GM12878 (cell line): ENCODE measurements around the gene ATG10. TPM values are rescaled to one million over a fixed set of nuclear protein-coding genes. Genes with fewer than 3 reads are reported as not detected.

Experiments used
- ATAC-seq: fragments of 200-7000 bp; cut with Tn5 transposase; 3 replicates; pipeline ENCODE4 v1.9.1; 2020; ENCODE audit warnings: mild to moderate bottlenecking, moderate library complexity
- BruUV-seq: library from RNA; stranded (reverse); fragments of 400-500 nt; replicated peaks from 2 replicates; lab custom pipeline; 2021; lab: Mats Ljungman, UMichigan
- CTCF ChIA-PET: fragments of 300-600 bp; sonication (Branson Sonifier 250); formaldehyde crosslinking; extraction: SDS; loops from one replicate; lab custom pipeline; 2021; ENCODE audit warnings: inconsistent platforms; lab: Yijun Ruan, JAX
- POLR2A ChIA-PET: fragments of 350-600 bp; formaldehyde crosslinking; extraction: SDS; loops from one replicate; lab custom pipeline; 2021; ENCODE audit warnings: inconsistent platforms; lab: Charles Lee
- RAD21 ChIA-PET: fragments of 300-600 bp; sonication (Branson Sonifier 250); formaldehyde crosslinking; loops from one replicate; lab custom pipeline; 2023; ENCODE audit warnings: antibody characterized with exemption; ENCODE audit not compliant: unreplicated experiment; lab: Charles Lee
- SMC1A ChIA-PET: fragments of 300-600 bp; sonication (Branson Sonifier 250); formaldehyde crosslinking; loops from one replicate; lab custom pipeline; 2023; ENCODE audit not compliant: unreplicated experiment, uncharacterized antibody; lab: Charles Lee
- DNase-seq: peaks from one replicate; pipeline ENCODE4 v3.0.0-alpha.2; 2011; ENCODE audit warnings: low read depth, low spot score
- FAIRE-seq: peaks from 3 replicates; lab custom pipeline; 2011; peaks lifted over from hg19 to GRCh38; lab: Jason Lieb, UNC
- H2AFZ ChIP-seq: 2 replicates; pipeline ENCODE4 v1.6.0; 2011; ENCODE audit warnings: low read depth, low read length, control low read depth; ENCODE audit not compliant: control insufficient read depth
- H3K27ac ChIP-seq: 2 replicates; pipeline ENCODE4 v1.5.1; 2011; ENCODE audit warnings: control low read depth; ENCODE audit not compliant: control insufficient read depth, insufficient read depth
- H3K27me3 ChIP-seq, 2 experiments: replicated peaks in 1 of 2; 2 replicates each; pipeline versions ENCODE4 v1.6.0 to v1.6.1; 2011; ENCODE audit warnings: low read length in 1 of 2; ENCODE audit not compliant: control insufficient read depth in 2 of 2, insufficient read depth in 2 of 2
- H3K36me3 ChIP-seq, 2 experiments: 2 replicates each; pipeline ENCODE4 v1.5.1; 2011; ENCODE audit warnings: low read length in 1 of 2; ENCODE audit not compliant: control insufficient read depth in 2 of 2, insufficient read depth in 2 of 2
- H3K4me1 ChIP-seq: 2 replicates; pipeline ENCODE4 v1.6.1; 2011; ENCODE audit warnings: mild to moderate bottlenecking, low read length, moderate library complexity, mixed read lengths; ENCODE audit not compliant: control insufficient read depth, insufficient read depth
- H3K4me2 ChIP-seq: 2 replicates; pipeline ENCODE4 v1.6.0; 2011; ENCODE audit warnings: control low read depth; ENCODE audit not compliant: control insufficient read depth, insufficient read depth
- H3K4me3 ChIP-seq: fragments of 200-600 bp; sonication (generic); 2 replicates; pipeline ENCODE4 v1.5.1; 2016
- H3K79me2 ChIP-seq: 2 replicates; pipeline ENCODE4 v1.6.0; 2011; ENCODE audit warnings: low read length; ENCODE audit not compliant: control insufficient read depth, insufficient read depth
- H3K9ac ChIP-seq: 2 replicates; pipeline ENCODE4 v1.8.0; 2011; ENCODE audit warnings: low read length, control low read depth, mixed read lengths; ENCODE audit not compliant: control insufficient read depth, insufficient read depth
- H3K9me3 ChIP-seq: replicated peaks from 3 replicates; pipeline ENCODE4 v1.5.1; 2011; ENCODE audit warnings: mild to moderate bottlenecking, low read length; ENCODE audit not compliant: control insufficient read depth, insufficient read depth
- H4K20me1 ChIP-seq: 2 replicates; pipeline ENCODE4 v1.6.0; 2011; ENCODE audit not compliant: control insufficient read depth, insufficient read depth
- FOS ChIP-seq: IDR thresholded peaks from 3 replicates; pipeline ENCODE4 v1.6.1; 2011; ENCODE audit warnings: borderline replicate concordance; ENCODE audit not compliant: insufficient read length; ENCODE audit errors: extremely low read depth
- IKZF1 ChIP-seq: fragments of 450-650 bp; conservative IDR thresholded peaks from 2 replicates; pipeline ENCODE4 v1.6.1; 2017; ENCODE audit warnings: antibody characterized with exemption, mild to moderate bottlenecking
- IKZF2 ChIP-seq, 2 experiments: fragments of 450-650 bp; IDR thresholded peaks; 2 replicates each; pipeline ENCODE4 v1.6.1; 2017; ENCODE audit warnings: mild to moderate bottlenecking in 2 of 2, moderate library complexity in 2 of 2
- MTA2 ChIP-seq: fragments of 450-650 bp; IDR thresholded peaks from 2 replicates; pipeline ENCODE4 v1.6.1; 2016; ENCODE audit warnings: low read depth, mild to moderate bottlenecking, moderate library complexity
- MTA3 ChIP-seq: IDR thresholded peaks from 2 replicates; pipeline ENCODE4 v1.6.1; 2012; ENCODE audit warnings: low read length, inconsistent platforms, borderline replicate concordance
- POU2F2 ChIP-seq: IDR thresholded peaks from 3 replicates; pipeline ENCODE4 v1.6.1; 2011; ENCODE audit warnings: low read depth, mild to moderate bottlenecking, low read length, borderline replicate concordance
- RBBP5 ChIP-seq: fragments of 200-600 bp; sonication (generic); conservative IDR thresholded peaks from 2 replicates; pipeline ENCODE4 v1.6.1; 2016
- RCOR1 ChIP-seq: conservative IDR thresholded peaks from 2 replicates; pipeline ENCODE4 v1.6.1; 2012; ENCODE audit warnings: low read depth, low read length, improper control_type of control experiment
- SUPT20H ChIP-seq: IDR thresholded peaks from 2 replicates; pipeline ENCODE4 v1.6.1; 2011; ENCODE audit warnings: low read depth, mild to moderate bottlenecking, low read length, moderate library complexity, borderline replicate concordance; ENCODE audit not compliant: control insufficient read depth
- ZSCAN29 ChIP-seq: fragments of 450-650 bp; IDR thresholded peaks from 2 replicates; pipeline ENCODE4 v1.6.1; 2017; ENCODE audit warnings: mild to moderate bottlenecking, moderate library complexity
- WGBS: methylation state at CpG from one replicate; pipeline ENCODE4 v1.1.6; 2016; ENCODE audit warnings: low lambda C conversion rate; ENCODE audit not compliant: insufficient replicate concordance, insufficient coverage; ENCODE audit errors: missing lambda C conversion rate; 5-methylcytosine and 5-hydroxymethylcytosine counted together
- in situ Hi-C: fragments of 300-500 bp; cut with MboI; formaldehyde crosslinking; loops from 9 replicates; pipeline ENCODE4 v1.14.3; 2018; ENCODE audit warnings: mixed read lengths
- intact Hi-C: fragments of 100-400 bp; cut with micrococcal nuclease; formaldehyde crosslinking; loops from one replicate; pipeline ENCODE4 v1.14.2; 2022; ENCODE audit not compliant: unreplicated experiment
- polyA plus RNA-seq, 11 experiments: library from polyadenylated mRNA; depleted of rRNA in 4 of 11; unstranded in 6 of 11; stranded (reverse) in 5 of 11; fragments of >200 nt; fragmentation: Nextera tagmentation in 4 of 11; fragmentation: Illumina TruSeq in 1 of 11; extraction: Ambion mirVana in 4 of 11; extraction: Trizol in 1 of 11; gene quantifications; 1 replicate in 1 of 11; 2 replicates in 10 of 11; pipeline versions ENCODE4 v1.2.1 to v1.2.3, GENCODE V29; 2011 to 2016; ENCODE audit warnings: inconsistent platforms in 2 of 11, missing spikeins in 2 of 11, low read depth in 1 of 11
- total RNA-seq, 4 experiments: library from RNA; depleted of rRNA in 3 of 4; stranded (reverse); fragments of >200 nt in 3 of 4; fragmentation: Illumina TruSeq in 1 of 4; extraction: Trizol in 1 of 4; gene quantifications; 2 replicates each; pipeline versions ENCODE4 v1.2.1 to v1.2.3, GENCODE V29; 2013 to 2021
- TF ChIP-seq, protein P1 (sequence below): fragments of 450-650 bp; IDR thresholded peaks from 2 replicates; pipeline ENCODE4 v1.6.1; 2017; ENCODE audit warnings: low read depth, mild to moderate bottlenecking, moderate library complexity
- TF ChIP-seq, protein P2 (sequence below): fragments of 450-650 bp; IDR thresholded peaks from 2 replicates; pipeline ENCODE4 v1.6.1; 2017; ENCODE audit warnings: mild to moderate bottlenecking
- TF ChIP-seq, protein P3 (sequence below), 3 experiments: IDR thresholded peaks in 2 of 3; conservative IDR thresholded peaks in 1 of 3; 2 replicates each; pipeline ENCODE4 v1.5.1; 2011; ENCODE audit warnings: low read depth in 3 of 3, low read length in 3 of 3, mild to moderate bottlenecking in 3 of 3, control low read depth in 2 of 3, moderate library complexity in 2 of 3, inconsistent platforms in 1 of 3, mixed read lengths in 1 of 3; ENCODE audit not compliant: control insufficient read depth in 2 of 3, insufficient read depth in 1 of 3; ENCODE audit errors: extremely low read depth in 1 of 3

Gene ATG10
- total and polyA plus RNA-seq, 10 of the 15 experiments (the other 5 are each of a cell fraction or from before 2014, with no cell fraction given): 3.8 to 14.4 (median 6.5) TPM

DNA sequence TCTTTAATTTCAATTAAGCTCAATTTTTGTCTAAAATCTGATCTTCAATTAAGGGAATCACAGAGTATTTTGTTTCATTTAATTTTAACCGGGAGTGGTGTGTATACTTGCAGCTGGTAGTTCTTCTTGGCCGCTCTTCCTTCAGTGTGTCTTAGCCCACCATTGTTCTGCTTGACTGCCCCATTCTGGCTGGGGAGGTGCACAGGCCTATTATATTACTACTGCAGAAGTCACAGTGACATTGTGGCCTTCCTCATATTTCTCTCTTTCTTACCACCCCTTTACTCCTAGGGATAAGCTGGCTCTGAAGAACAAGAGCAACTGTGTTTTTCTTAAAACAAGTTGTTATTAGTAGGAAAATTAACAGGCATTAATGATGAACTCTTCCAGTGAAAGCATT is 123.7 kb downstream of the ATG10 start:
- Histone ChIP-seq H3K9me3 (peaks cover 4% of the 10 kb centered on the region; the same call in 2 of the 3 replicates), H3K27ac (no peak overlapping the region), H3K27me3 (no peaks in the 10 kb centered on the region), H3K4me3 (no peak overlapping the region), H2AFZ (no peak overlapping the region), H3K9ac (no peak overlapping the region), H3K79me2 (no peaks in the 10 kb centered on the region), H3K4me2 (no peak overlapping the region), H4K20me1 (no peaks in the 10 kb centered on the region), H3K36me3 (no peaks in the 10 kb centered on the region), H3K4me1 (peaks cover 7% of the 10 kb centered on the region; the same call in 1 of the 2 replicates)
- FAIRE-seq: no peak
- intact Hi-C loops (no loop called here), in situ Hi-C loops (no loop called here)
- no TSS peak for BruUV-seq
- CTCF ChIA-PET: interaction anchor here (1.6 to 4.9 kb wide), 2 partner anchors 11 to 19 kb away, joined by 5 to 32 read pairs; no protein-coding TSS in a partner anchor
- WGBS: 69% methylated on average over 2 of the region's 2 CpGs
- no peak for TF ChIP-seq MTA3
- TF ChIP-seq, protein P1, sequence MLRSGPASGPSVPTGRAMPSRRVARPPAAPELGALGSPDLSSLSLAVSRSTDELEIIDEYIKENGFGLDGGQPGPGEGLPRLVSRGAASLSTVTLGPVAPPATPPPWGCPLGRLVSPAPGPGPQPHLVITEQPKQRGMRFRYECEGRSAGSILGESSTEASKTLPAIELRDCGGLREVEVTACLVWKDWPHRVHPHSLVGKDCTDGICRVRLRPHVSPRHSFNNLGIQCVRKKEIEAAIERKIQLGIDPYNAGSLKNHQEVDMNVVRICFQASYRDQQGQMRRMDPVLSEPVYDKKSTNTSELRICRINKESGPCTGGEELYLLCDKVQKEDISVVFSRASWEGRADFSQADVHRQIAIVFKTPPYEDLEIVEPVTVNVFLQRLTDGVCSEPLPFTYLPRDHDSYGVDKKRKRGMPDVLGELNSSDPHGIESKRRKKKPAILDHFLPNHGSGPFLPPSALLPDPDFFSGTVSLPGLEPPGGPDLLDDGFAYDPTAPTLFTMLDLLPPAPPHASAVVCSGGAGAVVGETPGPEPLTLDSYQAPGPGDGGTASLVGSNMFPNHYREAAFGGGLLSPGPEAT: no peak
- no peak for TF ChIP-seq IKZF2 (IDR thresholded peaks at IDR 0.05)
- TF ChIP-seq ZSCAN29: no peak
- no peak for TF ChIP-seq RBBP5
- TF ChIP-seq POU2F2: no peak
- TF ChIP-seq, protein P2, sequence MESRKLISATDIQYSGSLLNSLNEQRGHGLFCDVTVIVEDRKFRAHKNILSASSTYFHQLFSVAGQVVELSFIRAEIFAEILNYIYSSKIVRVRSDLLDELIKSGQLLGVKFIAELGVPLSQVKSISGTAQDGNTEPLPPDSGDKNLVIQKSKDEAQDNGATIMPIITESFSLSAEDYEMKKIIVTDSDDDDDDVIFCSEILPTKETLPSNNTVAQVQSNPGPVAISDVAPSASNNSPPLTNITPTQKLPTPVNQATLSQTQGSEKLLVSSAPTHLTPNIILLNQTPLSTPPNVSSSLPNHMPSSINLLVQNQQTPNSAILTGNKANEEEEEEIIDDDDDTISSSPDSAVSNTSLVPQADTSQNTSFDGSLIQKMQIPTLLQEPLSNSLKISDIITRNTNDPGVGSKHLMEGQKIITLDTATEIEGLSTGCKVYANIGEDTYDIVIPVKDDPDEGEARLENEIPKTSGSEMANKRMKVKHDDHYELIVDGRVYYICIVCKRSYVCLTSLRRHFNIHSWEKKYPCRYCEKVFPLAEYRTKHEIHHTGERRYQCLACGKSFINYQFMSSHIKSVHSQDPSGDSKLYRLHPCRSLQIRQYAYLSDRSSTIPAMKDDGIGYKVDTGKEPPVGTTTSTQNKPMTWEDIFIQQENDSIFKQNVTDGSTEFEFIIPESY: no peak
- no peak for TF ChIP-seq IKZF1
- no peak for TF ChIP-seq MTA2
- no peak for TF ChIP-seq RCOR1
- no peak for TF ChIP-seq FOS
- no peak for TF ChIP-seq SUPT20H
- TF ChIP-seq, protein P3, sequence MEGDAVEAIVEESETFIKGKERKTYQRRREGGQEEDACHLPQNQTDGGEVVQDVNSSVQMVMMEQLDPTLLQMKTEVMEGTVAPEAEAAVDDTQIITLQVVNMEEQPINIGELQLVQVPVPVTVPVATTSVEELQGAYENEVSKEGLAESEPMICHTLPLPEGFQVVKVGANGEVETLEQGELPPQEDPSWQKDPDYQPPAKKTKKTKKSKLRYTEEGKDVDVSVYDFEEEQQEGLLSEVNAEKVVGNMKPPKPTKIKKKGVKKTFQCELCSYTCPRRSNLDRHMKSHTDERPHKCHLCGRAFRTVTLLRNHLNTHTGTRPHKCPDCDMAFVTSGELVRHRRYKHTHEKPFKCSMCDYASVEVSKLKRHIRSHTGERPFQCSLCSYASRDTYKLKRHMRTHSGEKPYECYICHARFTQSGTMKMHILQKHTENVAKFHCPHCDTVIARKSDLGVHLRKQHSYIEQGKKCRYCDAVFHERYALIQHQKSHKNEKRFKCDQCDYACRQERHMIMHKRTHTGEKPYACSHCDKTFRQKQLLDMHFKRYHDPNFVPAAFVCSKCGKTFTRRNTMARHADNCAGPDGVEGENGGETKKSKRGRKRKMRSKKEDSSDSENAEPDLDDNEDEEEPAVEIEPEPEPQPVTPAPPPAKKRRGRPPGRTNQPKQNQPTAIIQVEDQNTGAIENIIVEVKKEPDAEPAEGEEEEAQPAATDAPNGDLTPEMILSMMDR (IDR thresholded peaks at IDR 0.05 in 2 of 3, conservative IDR thresholded peaks at IDR 0.05 in 1 of 3; ENCODE audit: control insufficient read depth in 2 of 3, extremely low read depth in 1 of 3, insufficient read depth in 1 of 3, low read depth in 3 of 3, low read length in 3 of 3): no peak
- POLR2A ChIA-PET: no interaction called here
- RAD21 ChIA-PET: interaction anchor here (1.0 to 1.4 kb wide), 4 partner anchors 12 to 135 kb away, joined by 3 to 5 read pairs (median 4); no protein-coding TSS in a partner anchor
- DNase-seq: no peak
- no peak for ATAC-seq
- SMC1A ChIA-PET: interaction anchor here (1.1 to 3.7 kb wide), 7 partner anchors 11 to 136 kb away, joined by 3 to 19 read pairs (median 3); no protein-coding TSS in a partner anchor
